ENCODE measurements around the gene TIRAP.
"Not testable (repeated sequence)": the region's sequence is repeated elsewhere in the genome, so short reads cannot be mapped to it uniquely, and the experiment has no call there.

Gene TIRAP, protein sequence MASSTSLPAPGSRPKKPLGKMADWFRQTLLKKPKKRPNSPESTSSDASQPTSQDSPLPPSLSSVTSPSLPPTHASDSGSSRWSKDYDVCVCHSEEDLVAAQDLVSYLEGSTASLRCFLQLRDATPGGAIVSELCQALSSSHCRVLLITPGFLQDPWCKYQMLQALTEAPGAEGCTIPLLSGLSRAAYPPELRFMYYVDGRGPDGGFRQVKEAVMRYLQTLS

GRCh38 chr11:126282736-126283591, at the start of gene TIRAP:
Gene TIRAP, plus strand, starts transcription at chr11:126283093. Its CDS starts 7,802 bp downstream, at chr11:126290895.
- DNase-seq: peak; percentile 60

- no peak for DNase-seq
Measured at GRCh38 chr11:126233391-126233790, 49.5 kb upstream of the TIRAP start.

GRCh38 chr11:126246636-126247035, 36.3 kb upstream of the TIRAP start:
- no peak for DNase-seq

DNA sequence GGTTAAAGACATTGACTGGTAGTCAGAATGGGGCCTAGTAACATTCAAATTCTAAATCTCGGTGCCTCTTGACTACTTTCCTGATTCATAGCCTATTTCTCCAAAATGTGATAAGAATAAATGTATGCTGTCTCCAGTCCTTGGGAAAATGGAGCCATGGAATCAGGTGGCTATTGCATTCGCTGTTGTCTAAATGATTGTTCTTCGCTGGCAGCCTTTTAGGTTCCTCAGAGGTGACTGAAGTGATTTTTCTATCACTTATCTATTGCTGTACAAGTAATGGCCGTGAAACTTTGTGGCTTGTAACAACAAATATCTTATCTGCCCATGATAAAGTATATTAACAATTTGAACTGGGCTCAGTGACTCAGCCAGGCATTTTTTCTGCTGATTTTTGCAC, 29.6 kb upstream of the TIRAP start:
- no peak for DNase-seq

- DNase-seq: no peak
Measured at GRCh38 chr11:126254819-126255218, 28.1 kb upstream of the TIRAP start.

DNA sequence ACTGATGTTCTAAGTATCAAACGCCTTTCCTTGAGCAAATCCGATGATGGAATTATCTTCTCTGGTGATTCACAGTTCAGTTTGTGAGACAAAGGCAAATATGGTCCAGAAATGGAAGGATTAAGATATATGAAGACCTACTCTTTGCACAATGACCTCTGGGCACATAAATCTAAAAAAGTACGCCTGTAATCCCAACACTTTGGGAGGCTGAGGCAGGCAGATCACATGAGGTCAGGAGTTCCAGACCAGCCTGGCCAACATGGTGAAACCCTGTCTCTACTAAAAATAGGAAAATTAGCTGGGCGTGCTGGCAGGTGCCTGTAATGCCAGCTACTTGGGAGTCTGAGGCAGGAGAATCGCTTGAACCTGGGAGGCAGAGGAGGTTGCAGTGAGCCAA, 27.4 kb upstream of the TIRAP start:
- DNase-seq: not testable (repeated sequence)

- no peak for DNase-seq
Measured at GRCh38 chr11:126256216-126256615, 26.7 kb upstream of the TIRAP start.

DNA sequence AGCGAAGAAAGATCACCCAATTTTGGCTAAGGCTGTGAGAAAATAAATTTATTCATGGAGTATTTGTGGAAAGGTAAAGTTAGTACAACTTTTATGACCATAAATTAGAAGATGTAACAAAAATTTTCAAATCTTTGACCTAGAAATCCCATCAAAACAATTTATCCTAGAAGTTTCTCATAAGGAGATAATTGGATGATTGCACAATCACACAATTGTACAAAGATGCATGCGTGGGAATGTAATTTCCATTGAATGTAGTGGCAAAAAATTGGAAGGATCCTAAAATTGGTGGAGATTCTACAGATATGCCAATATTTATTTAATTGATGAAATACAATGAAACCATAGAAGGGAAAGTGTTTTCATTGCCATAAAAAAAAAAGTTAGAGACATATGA, 25.7 kb upstream of the TIRAP start:
- DNase-seq: no peak

DNA sequence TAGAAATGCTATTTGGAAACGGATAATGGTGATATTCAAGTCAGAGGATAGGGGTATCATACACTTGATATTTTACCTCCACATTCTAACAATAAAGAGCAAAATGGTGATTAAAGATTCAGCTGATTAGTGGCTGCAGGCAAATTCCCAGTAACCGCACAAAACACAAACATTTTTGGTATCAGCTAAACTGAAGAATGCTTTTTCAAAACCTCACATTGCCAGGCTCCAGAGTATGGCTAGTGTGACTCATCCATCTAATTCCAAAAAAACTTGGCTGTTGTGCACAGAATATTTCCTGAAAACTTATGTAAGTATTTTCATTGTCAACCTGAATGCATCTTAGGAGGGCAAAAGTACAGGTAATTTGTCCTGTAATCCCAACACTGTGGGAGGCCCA, 25.1 kb upstream of the TIRAP start:
- no peak for DNase-seq

DNA sequence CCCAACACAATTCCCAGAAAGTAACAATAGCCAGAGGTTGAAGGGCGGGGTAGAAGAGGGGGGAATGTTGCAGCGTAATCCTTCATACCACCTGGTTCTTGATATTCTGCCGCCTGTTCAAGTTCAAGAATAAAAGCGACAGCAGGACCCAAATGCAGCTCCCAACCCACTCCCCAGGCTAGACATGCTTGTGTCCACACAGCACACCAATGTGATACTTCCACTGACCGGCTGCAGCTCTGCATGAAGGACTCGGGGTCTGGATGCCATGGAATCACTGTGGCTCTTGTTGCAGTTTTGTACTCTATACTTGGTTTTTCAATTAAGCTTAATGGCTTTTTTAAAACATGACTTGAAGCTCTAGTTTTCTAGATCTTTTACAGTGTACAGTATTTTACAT, 20.7 kb upstream of the TIRAP start:
- no peak for DNase-seq

GRCh38 chr11:126263489-126263888, 19.4 kb upstream of the TIRAP start:
- DNase-seq: no peak

DNA sequence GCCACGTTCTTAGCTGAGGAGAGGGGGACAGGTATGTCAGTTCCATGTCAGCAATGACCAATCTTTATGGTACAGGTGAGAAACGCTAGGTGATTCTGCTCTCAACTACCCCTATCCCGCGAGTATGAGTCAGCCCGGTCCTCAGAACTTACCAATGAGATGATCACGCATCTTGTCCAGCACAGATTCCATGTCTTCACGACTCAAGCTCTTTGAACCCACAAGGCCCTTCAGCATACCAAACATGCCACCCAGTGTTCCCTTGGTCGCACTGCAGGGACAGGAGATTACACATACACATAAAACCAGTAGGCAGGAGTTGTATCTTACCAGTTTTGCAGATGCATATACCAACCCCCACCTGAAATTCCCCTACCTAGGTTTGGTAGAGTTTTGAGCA, 17.1 kb upstream of the TIRAP start:
- DNase-seq: no peak

GRCh38 chr11:126267650-126268049, 15.2 kb upstream of the TIRAP start:
- no peak for DNase-seq

GRCh38 chr11:126268361-126268707, 14.6 kb upstream of the TIRAP start:
- DNase-seq: no peak

DNA sequence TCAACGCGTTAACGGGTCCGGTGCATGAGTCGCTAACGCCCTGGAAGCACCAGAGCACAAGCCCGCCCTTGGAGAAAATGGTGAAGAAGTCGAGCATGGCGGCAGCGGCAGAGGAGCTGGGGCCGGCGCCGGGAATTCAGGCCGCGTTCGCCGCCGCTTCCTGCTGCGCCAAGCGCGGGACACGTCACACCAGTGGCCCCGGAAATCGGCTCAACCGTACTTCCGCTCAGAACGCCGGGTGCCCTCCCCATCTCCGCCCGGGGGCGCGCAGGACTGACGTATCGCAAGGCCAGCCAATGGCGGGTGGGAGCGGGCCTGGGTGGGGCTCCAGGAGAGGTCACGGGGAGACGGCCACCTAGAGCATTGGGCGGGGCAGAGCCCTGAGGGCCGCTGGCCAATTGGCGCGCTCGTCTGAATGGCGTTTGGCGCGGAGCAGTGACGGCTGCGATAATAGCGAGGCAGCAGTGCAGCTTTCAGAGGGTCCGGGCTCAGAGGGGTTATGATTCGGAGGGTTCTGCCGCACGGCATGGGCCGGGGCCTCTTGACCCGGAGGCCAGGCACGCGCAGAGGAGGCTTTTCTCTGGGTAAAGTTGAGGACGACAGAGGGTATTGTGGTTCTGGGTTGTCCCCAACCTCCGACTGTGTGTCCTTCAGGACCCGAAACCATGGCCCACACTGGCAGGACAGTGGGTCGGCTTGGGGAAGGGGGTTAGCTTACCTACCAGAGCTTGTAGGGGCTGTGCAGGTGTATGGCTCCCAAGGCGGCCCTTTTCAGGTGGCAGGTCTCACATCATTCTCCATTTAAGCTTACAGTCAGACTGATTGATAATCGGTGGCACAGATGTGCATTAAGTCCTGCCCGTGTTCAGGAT, 13.9 kb upstream of the TIRAP start, which contains the start of the genes FOXRED1 and SRPRA:
Gene FOXRED1, plus strand, starts transcription at position 447 of the 872 bp plus-strand sequence. Its CDS starts 53 bp downstream, at position 500.
Gene SRPRA, minus strand, starts transcription at position 188 of the 872 bp plus-strand sequence. Its CDS starts 91 bp downstream, at position 97.
- peak; percentile 100 for DNase-seq

- no peak for DNase-seq
Measured at GRCh38 chr11:126277322-126277721, 5.6 kb upstream of the TIRAP start.

DNA sequence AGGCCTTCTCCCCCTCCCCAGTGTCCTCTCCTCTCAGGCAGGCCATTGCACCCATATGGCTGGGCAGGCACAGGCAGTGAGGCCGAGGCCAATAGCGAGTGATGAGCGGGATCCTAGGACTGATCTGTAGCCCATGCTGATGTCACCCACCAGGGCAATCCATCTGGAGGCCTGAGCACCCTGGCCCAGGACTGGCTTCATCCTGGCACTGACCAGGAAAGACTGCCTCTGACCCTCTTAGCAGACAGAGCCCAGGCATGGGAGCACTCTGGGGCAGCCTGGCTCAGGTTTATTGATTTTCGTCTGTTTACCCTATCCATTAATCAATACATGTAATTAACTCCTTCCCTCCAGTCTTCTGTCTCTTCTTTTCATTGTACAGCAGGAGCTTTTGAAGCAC, 5.1 kb upstream of the TIRAP start:
- DNase-seq: no peak

- DNase-seq: no peak
Measured at GRCh38 chr11:126279191-126279590, 3.7 kb upstream of the TIRAP start.

DNA sequence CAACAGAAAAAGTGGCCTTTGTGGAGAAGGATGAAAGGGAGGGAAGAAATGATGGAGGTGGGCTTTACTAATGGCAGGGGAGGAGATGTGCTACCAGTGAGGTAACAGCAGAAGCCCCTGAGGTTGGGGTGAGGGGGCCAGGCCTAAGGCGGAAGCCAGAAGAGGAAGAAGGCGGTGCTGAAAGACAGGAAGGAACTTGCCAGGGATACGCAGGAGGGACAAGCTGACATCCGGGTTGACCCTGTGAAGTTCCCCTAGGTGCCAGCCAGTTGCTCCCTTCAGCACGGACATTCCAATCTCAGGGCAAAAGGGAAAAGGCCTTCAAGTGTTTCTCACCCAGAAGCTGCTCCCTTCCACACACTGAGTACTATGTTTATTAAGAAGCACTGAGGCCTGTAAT, 2.3 kb upstream of the TIRAP start:
- no peak for DNase-seq

- no peak for DNase-seq
Measured at GRCh38 chr11:126281245-126281644, 1.6 kb upstream of the TIRAP start.

DNA sequence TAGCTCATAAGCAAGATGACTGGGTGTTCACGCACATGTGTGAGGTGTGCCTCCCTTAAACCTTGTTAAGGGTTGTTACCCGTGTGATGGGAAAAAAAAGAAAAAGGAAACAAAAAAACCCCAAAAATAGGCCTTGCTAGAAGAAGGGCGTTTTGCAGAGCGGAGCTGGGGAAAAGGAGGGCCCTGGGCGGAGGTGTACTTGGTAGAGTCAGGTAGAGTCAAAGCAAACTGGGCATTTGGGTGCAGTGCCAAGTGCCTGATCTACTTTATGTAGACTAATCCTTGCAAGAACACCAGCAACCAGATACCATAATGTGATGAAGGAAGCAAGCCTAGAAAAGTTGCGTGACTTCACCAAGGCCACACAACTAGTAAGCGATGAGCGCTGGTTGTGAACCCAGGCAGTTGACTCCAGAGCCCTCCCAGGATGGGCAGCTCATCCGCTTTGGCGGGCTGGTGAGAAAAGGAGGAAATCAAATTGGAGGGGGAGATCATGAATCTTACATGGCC, 1.2 kb upstream of the TIRAP start:
- DNase-seq: no peak

- peak; percentile 34 for DNase-seq
Measured at GRCh38 chr11:126282361-126282735, 545 bp upstream of the TIRAP start.

DNA sequence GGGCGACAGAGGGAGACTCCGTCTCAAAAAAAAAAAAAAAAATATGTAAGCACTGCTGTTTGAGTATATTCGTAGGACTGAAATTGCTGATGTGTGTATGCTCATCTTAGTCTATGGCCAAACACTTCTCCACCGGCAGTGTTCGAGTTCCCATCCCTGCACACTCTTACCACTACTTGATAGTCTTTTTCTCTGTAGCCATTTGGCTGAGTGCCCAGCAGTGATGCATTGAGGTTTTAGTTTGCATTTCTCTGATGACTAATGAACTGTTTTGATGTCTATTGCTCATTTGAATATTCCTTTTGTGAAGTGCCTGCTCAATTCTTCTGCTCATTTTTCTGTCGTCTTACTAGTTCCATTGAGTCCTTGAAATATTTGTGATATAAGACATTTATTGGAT, 1.9 kb downstream of the TIRAP start:
- peak; percentile 91 for DNase-seq

Measured in NCI-H1105 (cell line).